ENCODE data around the gene CIC. TPM values are rescaled to one million over a fixed set of nuclear protein-coding genes. Genes with fewer than 3 reads are reported as not detected.

Gene CIC
- total and polyA plus RNA-seq, 2 of the 13 experiments (the other 11 are each of a cell fraction or from before 2014, with no cell fraction given) = 5.9 to 8.0 TPM

- TF ChIP-seq, protein P1, sequence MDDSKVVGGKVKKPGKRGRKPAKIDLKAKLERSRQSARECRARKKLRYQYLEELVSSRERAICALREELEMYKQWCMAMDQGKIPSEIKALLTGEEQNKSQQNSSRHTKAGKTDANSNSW (CRISPR knock-in tag; IDR thresholded peaks at IDR 0.05; ENCODE audit: borderline replicate concordance) = 0 out of 2 replicates have a peak, but pooled peaks have one; percentile 25
- TF ChIP-seq CHCHD3 (CRISPR knock-in tag; IDR thresholded peaks at IDR 0.05) (no peak), SNAPC4 (CRISPR knock-in tag; IDR thresholded peaks at IDR 0.05) (0 out of 2 replicates have a peak, but pooled peaks have one; percentile 67), ZNF34 (CRISPR knock-in tag; IDR thresholded peaks at IDR 0.05; ENCODE audit: borderline replicate concordance) (peak; percentile 89; the same call in 1 of the 2 replicates), ERF (CRISPR knock-in tag; IDR thresholded peaks at IDR 0.05) (peak; percentile 46; the same call in 1 of the 2 replicates), SRF (IDR thresholded peaks at IDR 0.05; ENCODE audit: low read depth, low read length) (peak; percentile 98), YY1 (IDR thresholded peaks at IDR 0.05; ENCODE audit: insufficient read depth, insufficient replicate concordance, low read depth, low read length) (peak; percentile 13), ZNF768 (CRISPR knock-in tag; IDR thresholded peaks at IDR 0.05) (peak; percentile 40; the same call in 1 of the 2 replicates), KLF15 (CRISPR knock-in tag; IDR thresholded peaks at IDR 0.05; ENCODE audit: borderline replicate concordance) (0 out of 2 replicates have a peak, but pooled peaks have one; percentile 29), GABPB1 (CRISPR knock-in tag; IDR thresholded peaks at IDR 0.05) (peak; percentile 96), MZF1 (CRISPR knock-in tag; IDR thresholded peaks at IDR 0.05; ENCODE audit: borderline replicate concordance) (no peak), SNAPC2 (CRISPR knock-in tag; IDR thresholded peaks at IDR 0.05) (peak; percentile 63; the same call in 1 of the 2 replicates), HCFC1 (IDR thresholded peaks at IDR 0.05; ENCODE audit: low read depth, low read length) (peak; percentile 60), ZNF263 (CRISPR knock-in tag; IDR thresholded peaks at IDR 0.05) (0 out of 2 replicates have a peak, but pooled peaks have one; percentile 45), SP1 (IDR thresholded peaks at IDR 0.05) (no peak), SP1 (CRISPR knock-in tag; IDR thresholded peaks at IDR 0.05) (peak; percentile 84), GMEB1 (CRISPR knock-in tag; IDR thresholded peaks at IDR 0.05; ENCODE audit: borderline replicate concordance) (peak; percentile 61), ZNF678 (CRISPR knock-in tag; IDR thresholded peaks at IDR 0.05) (peak; percentile 60)
- TF ChIP-seq, protein P2, sequence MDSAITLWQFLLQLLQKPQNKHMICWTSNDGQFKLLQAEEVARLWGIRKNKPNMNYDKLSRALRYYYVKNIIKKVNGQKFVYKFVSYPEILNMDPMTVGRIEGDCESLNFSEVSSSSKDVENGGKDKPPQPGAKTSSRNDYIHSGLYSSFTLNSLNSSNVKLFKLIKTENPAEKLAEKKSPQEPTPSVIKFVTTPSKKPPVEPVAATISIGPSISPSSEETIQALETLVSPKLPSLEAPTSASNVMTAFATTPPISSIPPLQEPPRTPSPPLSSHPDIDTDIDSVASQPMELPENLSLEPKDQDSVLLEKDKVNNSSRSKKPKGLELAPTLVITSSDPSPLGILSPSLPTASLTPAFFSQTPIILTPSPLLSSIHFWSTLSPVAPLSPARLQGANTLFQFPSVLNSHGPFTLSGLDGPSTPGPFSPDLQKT (CRISPR knock-in tag; IDR thresholded peaks at IDR 0.05; ENCODE audit: borderline replicate concordance) = peak; percentile 37; the same call in 1 of the 2 replicates
- TF ChIP-seq, protein P3, sequence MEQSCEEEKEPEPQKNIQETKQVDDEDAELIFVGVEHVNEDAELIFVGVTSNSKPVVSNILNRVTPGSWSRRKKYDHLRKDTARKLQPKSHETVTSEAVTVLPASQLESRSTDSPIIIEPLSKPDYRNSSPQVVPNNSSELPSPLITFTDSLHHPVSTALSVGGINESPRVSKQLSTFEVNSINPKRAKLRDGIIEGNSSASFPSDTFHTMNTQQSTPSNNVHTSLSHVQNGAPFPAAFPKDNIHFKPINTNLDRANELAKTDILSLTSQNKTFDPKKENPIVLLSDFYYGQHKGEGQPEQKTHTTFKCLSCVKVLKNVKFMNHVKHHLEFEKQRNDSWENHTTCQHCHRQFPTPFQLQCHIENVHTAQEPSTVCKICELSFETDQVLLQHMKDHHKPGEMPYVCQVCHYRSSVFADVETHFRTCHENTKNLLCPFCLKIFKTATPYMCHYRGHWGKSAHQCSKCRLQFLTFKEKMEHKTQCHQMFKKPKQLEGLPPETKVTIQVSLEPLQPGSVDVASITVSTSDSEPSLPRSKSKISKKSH (CRISPR knock-in tag; IDR thresholded peaks at IDR 0.05; ENCODE audit: borderline replicate concordance) = peak; percentile 51; the same call in 1 of the 2 replicates
These were observed 56.4 kb downstream of the CIC start, which contains the start of gene MEGF8 (continued) for GRCh38 chr19:42325308-42325895.
